Measurements from ENCODE around the gene DBI. TPM values are rescaled to one million over a fixed set of nuclear protein-coding genes. Genes with fewer than 3 reads are reported as not detected.
"Not testable (repeated sequence)": the region's sequence is repeated elsewhere in the genome, so short reads cannot be mapped to it uniquely, and the experiment has no call there.

DBI gene
- polyA plus RNA-seq, 1 donor from 2014 or later, result 110 TPM

DNA sequence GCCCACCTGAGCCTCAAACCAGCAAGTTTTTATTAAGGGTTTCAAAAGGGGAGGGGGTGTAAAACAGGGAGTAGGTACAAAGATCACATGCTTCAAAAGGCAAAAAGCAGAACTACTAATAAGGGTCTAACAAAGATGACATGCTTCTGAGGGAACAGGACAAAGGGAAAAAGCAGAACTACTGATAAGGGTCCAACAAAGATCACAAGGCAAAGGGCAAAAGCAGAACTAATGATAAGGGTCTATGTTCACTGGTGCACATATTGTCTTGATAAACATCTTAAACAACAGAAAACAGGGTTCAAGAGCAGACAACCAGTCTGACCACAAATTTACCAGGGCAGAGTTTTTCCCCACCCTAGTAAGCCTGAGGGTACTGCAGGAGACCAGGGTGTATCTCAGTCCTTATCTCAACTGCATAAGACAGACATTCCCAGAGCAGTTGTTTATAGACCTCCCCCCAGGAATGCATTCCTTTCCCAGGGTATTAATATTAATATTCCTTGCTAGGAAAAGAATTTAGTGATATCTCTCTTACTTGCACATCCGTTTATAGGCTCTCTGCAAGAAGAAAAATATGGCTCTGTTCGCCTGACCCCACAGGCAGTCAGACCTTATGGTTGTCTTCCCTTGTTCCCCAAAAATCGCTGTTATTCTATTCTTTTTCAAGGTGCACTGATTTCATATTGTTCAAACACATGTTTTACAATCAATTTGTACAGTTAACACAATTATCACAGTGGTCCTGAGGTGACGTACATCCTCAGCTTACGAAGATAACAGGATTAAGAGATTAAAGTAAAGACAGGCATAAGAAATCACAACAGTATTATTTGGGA, 7.3 kb downstream of the DBI start:
- not testable (repeated sequence) for H3F3A ChIP-seq (ENCODE audit: insufficient read depth, low read length, poor library complexity, severe bottlenecking); H3K27me3 ChIP-seq (ENCODE audit: insufficient read depth, low read depth, low read length); H3K27ac ChIP-seq (ENCODE audit: low read length); H3K4me2 ChIP-seq (ENCODE audit: low read length); H3K4me3 ChIP-seq (ENCODE audit: low read length); H3K9me2 ChIP-seq (ENCODE audit: insufficient read depth, low read length); H3K79me2 ChIP-seq (replicated peaks; ENCODE audit: insufficient read depth, low read length); H3K9me3 ChIP-seq (ENCODE audit: low read length); H4K20me1 ChIP-seq (ENCODE audit: insufficient read depth); H3K9ac ChIP-seq (ENCODE audit: low read length); H2AFZ ChIP-seq (ENCODE audit: low read depth, low read length)
- peaks cover 15% of the 10 kb centered on the region for H3K36me3 ChIP-seq (ENCODE audit: insufficient read depth, low read length)

DNA sequence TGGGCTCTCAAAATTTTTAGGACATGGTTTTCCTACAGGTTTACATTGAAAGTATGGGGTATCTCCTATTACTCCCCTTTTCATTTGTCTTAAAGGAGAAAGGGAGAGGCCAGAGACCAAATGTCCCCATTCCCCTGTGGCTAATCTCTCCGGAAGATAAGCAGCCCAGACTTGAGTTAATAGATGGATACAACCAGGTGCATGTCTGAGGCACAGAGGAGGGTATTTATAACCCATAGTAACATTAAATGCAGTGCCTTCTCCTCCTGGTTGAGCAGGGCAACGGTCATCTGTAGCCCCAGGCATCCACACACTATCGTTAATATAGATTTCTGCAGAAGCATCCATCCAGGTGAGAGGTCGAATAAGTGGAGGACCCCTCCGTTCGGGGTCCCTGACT, 9.6 kb downstream of the DBI start:
- not testable (repeated sequence) for H3F3A ChIP-seq (ENCODE audit: insufficient read depth, low read length, poor library complexity, severe bottlenecking); H2AFZ ChIP-seq (ENCODE audit: low read depth, low read length); H3K4me2 ChIP-seq (ENCODE audit: low read length); H3K79me2 ChIP-seq (replicated peaks; ENCODE audit: insufficient read depth, low read length); H3K27me3 ChIP-seq (ENCODE audit: insufficient read depth, low read depth, low read length); H3K9me2 ChIP-seq (ENCODE audit: insufficient read depth, low read length); H3K27ac ChIP-seq (ENCODE audit: low read length); H3K9ac ChIP-seq (ENCODE audit: low read length); H4K20me1 ChIP-seq (ENCODE audit: insufficient read depth); H3K9me3 ChIP-seq (ENCODE audit: low read length); H3K4me3 ChIP-seq (ENCODE audit: low read length)
- peaks cover 10% of the 10 kb centered on the region for H3K36me3 ChIP-seq (ENCODE audit: insufficient read depth, low read length)

DNA sequence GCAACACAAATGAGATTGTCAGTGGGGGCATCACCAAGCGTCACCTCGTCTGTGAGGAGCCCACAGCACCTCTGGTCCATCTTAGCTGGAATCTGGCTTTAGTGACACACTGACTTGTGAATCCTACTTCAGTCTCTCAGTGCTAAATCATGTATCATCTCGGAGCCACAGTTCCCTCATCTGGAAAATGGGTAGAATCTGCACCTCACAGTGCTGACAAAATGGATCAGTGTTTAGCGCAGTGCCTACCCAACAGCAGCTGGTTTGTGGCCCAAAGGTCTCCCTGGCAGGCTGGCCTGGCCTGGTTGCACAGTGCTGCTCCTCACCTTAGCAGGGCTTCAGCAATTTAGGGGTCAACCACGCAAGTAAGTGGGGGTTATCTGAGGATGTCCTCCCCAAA, 10.0 kb downstream of the DBI start:
- Histone ChIP-seq H3K27ac (ENCODE audit: low read length) (no peak overlapping the region), H3K9me2 (ENCODE audit: insufficient read depth, low read length) (no peaks in the 10 kb centered on the region), H2AFZ (ENCODE audit: low read depth, low read length) (no peak overlapping the region), H3K9ac (ENCODE audit: low read length) (no peak overlapping the region), H4K20me1 (ENCODE audit: insufficient read depth) (no peaks in the 10 kb centered on the region), H3K9me3 (ENCODE audit: low read length) (no peaks in the 10 kb centered on the region), H3K4me2 (ENCODE audit: low read length) (no peak overlapping the region), H3K79me2 (replicated peaks; ENCODE audit: insufficient read depth, low read length) (no peaks in the 10 kb centered on the region), H3F3A (ENCODE audit: insufficient read depth, low read length, poor library complexity, severe bottlenecking) (no peaks in the 10 kb centered on the region), H3K36me3 (ENCODE audit: insufficient read depth, low read length) (peaks cover 10% of the 10 kb centered on the region), H3K27me3 (ENCODE audit: insufficient read depth, low read depth, low read length) (no peaks in the 10 kb centered on the region), H3K4me3 (ENCODE audit: low read length) (no peak overlapping the region)
- TF ChIP-seq EZH2 (IDR thresholded peaks at IDR 0.05; ENCODE audit: borderline replicate concordance, insufficient read depth, low read length, poor library complexity, severe bottlenecking), result no peak
- TF ChIP-seq, protein P1, sequence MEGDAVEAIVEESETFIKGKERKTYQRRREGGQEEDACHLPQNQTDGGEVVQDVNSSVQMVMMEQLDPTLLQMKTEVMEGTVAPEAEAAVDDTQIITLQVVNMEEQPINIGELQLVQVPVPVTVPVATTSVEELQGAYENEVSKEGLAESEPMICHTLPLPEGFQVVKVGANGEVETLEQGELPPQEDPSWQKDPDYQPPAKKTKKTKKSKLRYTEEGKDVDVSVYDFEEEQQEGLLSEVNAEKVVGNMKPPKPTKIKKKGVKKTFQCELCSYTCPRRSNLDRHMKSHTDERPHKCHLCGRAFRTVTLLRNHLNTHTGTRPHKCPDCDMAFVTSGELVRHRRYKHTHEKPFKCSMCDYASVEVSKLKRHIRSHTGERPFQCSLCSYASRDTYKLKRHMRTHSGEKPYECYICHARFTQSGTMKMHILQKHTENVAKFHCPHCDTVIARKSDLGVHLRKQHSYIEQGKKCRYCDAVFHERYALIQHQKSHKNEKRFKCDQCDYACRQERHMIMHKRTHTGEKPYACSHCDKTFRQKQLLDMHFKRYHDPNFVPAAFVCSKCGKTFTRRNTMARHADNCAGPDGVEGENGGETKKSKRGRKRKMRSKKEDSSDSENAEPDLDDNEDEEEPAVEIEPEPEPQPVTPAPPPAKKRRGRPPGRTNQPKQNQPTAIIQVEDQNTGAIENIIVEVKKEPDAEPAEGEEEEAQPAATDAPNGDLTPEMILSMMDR (IDR thresholded peaks at IDR 0.05; ENCODE audit: poor library complexity, severe bottlenecking), result no peak
- no peak for TF ChIP-seq TAF1 (IDR thresholded peaks at IDR 0.05; ENCODE audit: low read depth)
- no peak for TF ChIP-seq MXI1 (conservative IDR thresholded peaks at IDR 0.05; ENCODE audit: poor library complexity, severe bottlenecking)

DNA sequence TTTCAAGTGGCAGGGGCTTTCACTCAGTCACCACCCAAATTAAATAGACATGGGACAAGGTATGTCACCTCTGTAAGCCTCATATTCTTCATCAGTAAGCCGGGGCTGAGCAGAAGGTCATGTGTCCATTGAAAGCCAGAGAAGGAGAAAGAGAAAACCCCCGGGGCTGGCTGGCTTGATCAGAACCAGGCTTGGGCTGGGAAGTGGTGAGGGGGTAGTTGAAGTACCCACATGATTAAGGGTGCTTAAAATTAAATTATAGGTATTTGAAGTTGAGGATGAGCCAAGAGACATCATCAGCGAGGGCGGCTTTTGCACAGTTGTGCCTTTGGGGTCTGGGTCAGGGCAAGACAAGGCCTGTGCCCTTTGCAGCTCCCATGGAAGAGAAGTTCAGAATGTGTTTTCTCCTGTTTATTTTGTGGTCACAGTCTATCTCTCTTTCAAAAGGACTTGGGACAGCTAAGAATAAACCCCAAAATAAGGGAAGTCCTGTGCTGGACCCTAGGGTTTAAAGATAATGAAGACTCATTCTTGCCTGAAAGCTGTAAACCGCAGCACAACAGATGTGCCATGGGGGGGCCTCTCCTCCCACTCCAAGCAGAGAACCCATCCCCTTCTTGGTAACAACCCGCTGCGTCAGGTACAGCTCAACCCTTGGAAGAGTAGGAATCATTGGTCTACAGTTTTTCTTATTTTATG, 10.7 kb downstream of the DBI start:
- no peaks in the 10 kb centered on the region for H3K27me3 ChIP-seq (ENCODE audit: insufficient read depth, low read depth, low read length)
- no peaks in the 10 kb centered on the region for H3F3A ChIP-seq (ENCODE audit: insufficient read depth, low read length, poor library complexity, severe bottlenecking)
- H3K79me2 ChIP-seq (replicated peaks; ENCODE audit: insufficient read depth, low read length), result no peaks in the 10 kb centered on the region
- H4K20me1 ChIP-seq (ENCODE audit: insufficient read depth), result no peaks in the 10 kb centered on the region
- no peak overlapping the region for H3K4me3 ChIP-seq (ENCODE audit: low read length)
- peaks cover 10% of the 10 kb centered on the region for H3K36me3 ChIP-seq (ENCODE audit: insufficient read depth, low read length)
- no peaks in the 10 kb centered on the region for H3K9me2 ChIP-seq (ENCODE audit: insufficient read depth, low read length)
- H3K9me3 ChIP-seq (ENCODE audit: low read length), result no peaks in the 10 kb centered on the region
- H3K27ac ChIP-seq (ENCODE audit: low read length), result no peak overlapping the region
- H2AFZ ChIP-seq (ENCODE audit: low read depth, low read length), result no peak overlapping the region
- no peak overlapping the region for H3K4me2 ChIP-seq (ENCODE audit: low read length)
- TF ChIP-seq SMC3 (conservative IDR thresholded peaks at IDR 0.05; ENCODE audit: poor library complexity) (no peak), EZH2 (IDR thresholded peaks at IDR 0.05; ENCODE audit: borderline replicate concordance, insufficient read depth, low read length, poor library complexity, severe bottlenecking) (no peak), EP300 (conservative IDR thresholded peaks at IDR 0.05; ENCODE audit: poor library complexity, severe bottlenecking) (no peak), RAD21 (conservative IDR thresholded peaks at IDR 0.05) (no peak), TAF1 (IDR thresholded peaks at IDR 0.05; ENCODE audit: low read depth) (no peak), POLR2AphosphoS5 (IDR thresholded peaks at IDR 0.05) (no peak), MXI1 (conservative IDR thresholded peaks at IDR 0.05; ENCODE audit: poor library complexity, severe bottlenecking) (no peak)
- TF ChIP-seq, protein P2, sequence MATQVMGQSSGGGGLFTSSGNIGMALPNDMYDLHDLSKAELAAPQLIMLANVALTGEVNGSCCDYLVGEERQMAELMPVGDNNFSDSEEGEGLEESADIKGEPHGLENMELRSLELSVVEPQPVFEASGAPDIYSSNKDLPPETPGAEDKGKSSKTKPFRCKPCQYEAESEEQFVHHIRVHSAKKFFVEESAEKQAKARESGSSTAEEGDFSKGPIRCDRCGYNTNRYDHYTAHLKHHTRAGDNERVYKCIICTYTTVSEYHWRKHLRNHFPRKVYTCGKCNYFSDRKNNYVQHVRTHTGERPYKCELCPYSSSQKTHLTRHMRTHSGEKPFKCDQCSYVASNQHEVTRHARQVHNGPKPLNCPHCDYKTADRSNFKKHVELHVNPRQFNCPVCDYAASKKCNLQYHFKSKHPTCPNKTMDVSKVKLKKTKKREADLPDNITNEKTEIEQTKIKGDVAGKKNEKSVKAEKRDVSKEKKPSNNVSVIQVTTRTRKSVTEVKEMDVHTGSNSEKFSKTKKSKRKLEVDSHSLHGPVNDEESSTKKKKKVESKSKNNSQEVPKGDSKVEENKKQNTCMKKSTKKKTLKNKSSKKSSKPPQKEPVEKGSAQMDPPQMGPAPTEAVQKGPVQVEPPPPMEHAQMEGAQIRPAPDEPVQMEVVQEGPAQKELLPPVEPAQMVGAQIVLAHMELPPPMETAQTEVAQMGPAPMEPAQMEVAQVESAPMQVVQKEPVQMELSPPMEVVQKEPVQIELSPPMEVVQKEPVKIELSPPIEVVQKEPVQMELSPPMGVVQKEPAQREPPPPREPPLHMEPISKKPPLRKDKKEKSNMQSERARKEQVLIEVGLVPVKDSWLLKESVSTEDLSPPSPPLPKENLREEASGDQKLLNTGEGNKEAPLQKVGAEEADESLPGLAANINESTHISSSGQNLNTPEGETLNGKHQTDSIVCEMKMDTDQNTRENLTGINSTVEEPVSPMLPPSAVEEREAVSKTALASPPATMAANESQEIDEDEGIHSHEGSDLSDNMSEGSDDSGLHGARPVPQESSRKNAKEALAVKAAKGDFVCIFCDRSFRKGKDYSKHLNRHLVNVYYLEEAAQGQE (IDR thresholded peaks at IDR 0.05; ENCODE audit: borderline replicate concordance), result no peak
- H3K9ac ChIP-seq (ENCODE audit: low read length), result no peak overlapping the region
